ENCODE results near the gene RGCC.

- no peak for TF ChIP-seq CTCF (IDR thresholded peaks at IDR 0.05)
- TF ChIP-seq POLR2A (IDR thresholded peaks at IDR 0.05), result no peak
- TF ChIP-seq POLR2AphosphoS5 (IDR thresholded peaks at IDR 0.05), result no peak
- TF ChIP-seq EP300 (IDR thresholded peaks at IDR 0.05), result no peak
Measured at GRCh38 chr13:41411522-41411921, 45.8 kb upstream of the RGCC start.
